Ovary (tissue), 3 donors: ENCODE results near the gene SLC16A4.

ENCODE experiments used
- POLR2A ChIP-seq: fragments of 450-650 bp; IDR thresholded peaks from one replicate; pipeline ENCODE4 v1.6.1; 2017; ENCODE audit warnings: antibody characterized with exemption, mild to moderate bottlenecking, moderate library complexity
- TF ChIP-seq, protein P1 (sequence below), 3 donors: fragments of 450-650 bp in 2 of 3; fragments of 200-600 bp in 1 of 3; IDR thresholded peaks; one replicate each; pipeline versions ENCODE4 v1.5.1 to v1.8.0; 2016 to 2022; ENCODE audit warnings: antibody characterized with exemption in 3 of 3, mild to moderate bottlenecking in 1 of 3
- donor health status: DM: no; HTN: no; CAD: no.

GRCh38 chr1:110337704-110338308, 53.0 kb downstream of the SLC16A4 start:
- TF ChIP-seq, protein P1, sequence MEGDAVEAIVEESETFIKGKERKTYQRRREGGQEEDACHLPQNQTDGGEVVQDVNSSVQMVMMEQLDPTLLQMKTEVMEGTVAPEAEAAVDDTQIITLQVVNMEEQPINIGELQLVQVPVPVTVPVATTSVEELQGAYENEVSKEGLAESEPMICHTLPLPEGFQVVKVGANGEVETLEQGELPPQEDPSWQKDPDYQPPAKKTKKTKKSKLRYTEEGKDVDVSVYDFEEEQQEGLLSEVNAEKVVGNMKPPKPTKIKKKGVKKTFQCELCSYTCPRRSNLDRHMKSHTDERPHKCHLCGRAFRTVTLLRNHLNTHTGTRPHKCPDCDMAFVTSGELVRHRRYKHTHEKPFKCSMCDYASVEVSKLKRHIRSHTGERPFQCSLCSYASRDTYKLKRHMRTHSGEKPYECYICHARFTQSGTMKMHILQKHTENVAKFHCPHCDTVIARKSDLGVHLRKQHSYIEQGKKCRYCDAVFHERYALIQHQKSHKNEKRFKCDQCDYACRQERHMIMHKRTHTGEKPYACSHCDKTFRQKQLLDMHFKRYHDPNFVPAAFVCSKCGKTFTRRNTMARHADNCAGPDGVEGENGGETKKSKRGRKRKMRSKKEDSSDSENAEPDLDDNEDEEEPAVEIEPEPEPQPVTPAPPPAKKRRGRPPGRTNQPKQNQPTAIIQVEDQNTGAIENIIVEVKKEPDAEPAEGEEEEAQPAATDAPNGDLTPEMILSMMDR (IDR thresholded peaks at IDR 0.05), result no peak
- TF ChIP-seq POLR2A, result no peak
